DND-41 (cell line): ENCODE measurements around the gene SLX4IP.

Experiments
- ATAC-seq: fragments of 200-7000 bp; cut with Tn5 transposase; 3 replicates; pipeline ENCODE4 v1.9.1; 2021; ENCODE audit warnings: low read depth; ENCODE audit not compliant: insufficient read depth
- DNase-seq: peaks from one replicate; pipeline ENCODE4 v3.0.0-alpha.2; 2020
- H2AFZ ChIP-seq: 2 replicates; pipeline ENCODE4 v1.6.0; 2012; ENCODE audit warnings: low read depth, low read length
- H3K27ac ChIP-seq: 2 replicates; pipeline ENCODE4 v1.5.1; 2012; ENCODE audit warnings: low read length, inconsistent platforms
- H3K27me3 ChIP-seq: fragments of 200-600 bp; sonication (generic); 2 replicates; pipeline ENCODE4 v1.6.0; 2012; ENCODE audit warnings: low read length, mild to moderate bottlenecking, inconsistent platforms; ENCODE audit not compliant: insufficient read depth, poor library complexity
- H3K36me3 ChIP-seq: 2 replicates; pipeline ENCODE4 v1.5.1; 2012; ENCODE audit warnings: low read length, inconsistent platforms; ENCODE audit not compliant: insufficient read depth
- H3K4me1 ChIP-seq: 2 replicates; pipeline ENCODE4 v1.5.1; 2012; ENCODE audit warnings: mild to moderate bottlenecking, low read length; ENCODE audit not compliant: insufficient read depth
- H3K4me2 ChIP-seq: 2 replicates; pipeline ENCODE4 v1.6.0; 2012; ENCODE audit warnings: mild to moderate bottlenecking, moderate library complexity, low read length, inconsistent platforms; ENCODE audit not compliant: insufficient read depth
- H3K4me3 ChIP-seq, 2 experiments: fragments of 200-600 bp in 1 of 2; shearing (Covaris generic) in 1 of 2; 2 replicates each; pipeline ENCODE4 v1.5.1; 2012 to 2016; ENCODE audit warnings: inconsistent platforms in 2 of 2, low read length in 2 of 2, mild to moderate bottlenecking in 2 of 2, low read depth in 1 of 2, moderate library complexity in 1 of 2
- H3K79me2 ChIP-seq: 2 replicates; pipeline ENCODE4 v1.6.0; 2012; ENCODE audit warnings: low read length, inconsistent platforms; ENCODE audit not compliant: insufficient read depth
- H3K9ac ChIP-seq: 2 replicates; pipeline ENCODE4 v1.6.0; 2012; ENCODE audit warnings: low read depth, mild to moderate bottlenecking, inconsistent platforms, low read length, moderate library complexity
- H3K9me3 ChIP-seq: 2 replicates; pipeline ENCODE4 v1.5.1; 2012; ENCODE audit warnings: low read length, moderate library complexity, mild to moderate bottlenecking, inconsistent platforms; ENCODE audit not compliant: insufficient read depth, severe bottlenecking
- H4K20me1 ChIP-seq: 2 replicates; pipeline ENCODE4 v1.6.0; 2012; ENCODE audit warnings: low read length; ENCODE audit not compliant: insufficient read depth
- CTCF ChIP-seq: IDR thresholded peaks from 2 replicates; pipeline ENCODE4 v1.5.1; 2012; ENCODE audit warnings: borderline replicate concordance, low read length, moderate library complexity, mild to moderate bottlenecking; ENCODE audit not compliant: poor library complexity, severe bottlenecking; ENCODE audit errors: extremely low read depth
- EZH2 ChIP-seq: IDR thresholded peaks from 3 replicates; pipeline ENCODE4 v1.6.1; 2012; ENCODE audit warnings: borderline replicate concordance, low read depth, mild to moderate bottlenecking, moderate library complexity, low read length, inconsistent platforms; ENCODE audit not compliant: severe bottlenecking

Gene SLX4IP

GRCh38 chr20:10673842-10674683 is 239.0 kb downstream of the SLX4IP start, which contains the start of gene JAG1:
JAG1 (minus strand) TSS chr20:10673999; CDS start chr20:10673530, 469 bp downstream.
- no peak within 1 kb of the TSS for H2AFZ ChIP-seq
- TF ChIP-seq CTCF (no peak), EZH2 (no peak)
- no peak within 1 kb of the TSS for H3K4me2 ChIP-seq
- no peaks in the 10 kb centered on the region for H4K20me1 ChIP-seq
- H3K9me3 ChIP-seq: no peaks in the 10 kb centered on the region
- H3K9ac ChIP-seq: no peak within 1 kb of the TSS
- H3K4me1 ChIP-seq: no peaks in the 10 kb centered on the region
- no peaks in the 10 kb centered on the region for H3K27me3 ChIP-seq
- ATAC-seq (no peak), DNase-seq (no peak)
- H3K4me3 ChIP-seq: no peak within 1 kb of the TSS
- no peak within 1 kb of the TSS for H3K27ac ChIP-seq
- H3K36me3 ChIP-seq: no peaks in the 10 kb centered on the region
- no peaks in the 10 kb centered on the region for H3K79me2 ChIP-seq

- peak; percentile 24; the same call in 1 of the 3 replicates for ATAC-seq
- H3K4me1 ChIP-seq: no peaks in the 10 kb centered on the region
- no peak overlapping the region for H2AFZ ChIP-seq
- no peak overlapping the region for H3K9ac ChIP-seq
- no peaks in the 10 kb centered on the region for H4K20me1 ChIP-seq
- no peak overlapping the region for H3K27ac ChIP-seq
- no peak for TF ChIP-seq EZH2
- H3K4me3 ChIP-seq: no peak overlapping the region
- no peak overlapping the region for H3K4me2 ChIP-seq
- H3K36me3 ChIP-seq: no peaks in the 10 kb centered on the region
- DNase-seq: no peak
- H3K79me2 ChIP-seq: no peaks in the 10 kb centered on the region
- H3K9me3 ChIP-seq: no peaks in the 10 kb centered on the region
- no peaks in the 10 kb centered on the region for H3K27me3 ChIP-seq
These were observed 239.8 kb downstream of the SLX4IP start for GRCh38 chr20:10674684-10675449.

- H3K4me1 ChIP-seq: no peaks in the 10 kb centered on the region
- H3K27me3 ChIP-seq: no peaks in the 10 kb centered on the region
- H4K20me1 ChIP-seq: no peaks in the 10 kb centered on the region
- no peak overlapping the region for H3K9ac ChIP-seq
- H3K79me2 ChIP-seq: no peaks in the 10 kb centered on the region
- H3K36me3 ChIP-seq: no peaks in the 10 kb centered on the region
- no peaks in the 10 kb centered on the region for H3K9me3 ChIP-seq
- ATAC-seq: no peak
- no peak overlapping the region for H3K27ac ChIP-seq
- H2AFZ ChIP-seq: no peak overlapping the region
- TF ChIP-seq EZH2 (no peak), CTCF (no peak)
- no peak overlapping the region for H3K4me2 ChIP-seq
- H3K4me3 ChIP-seq: no peak overlapping the region
- no peak for DNase-seq
These were observed 240.3 kb downstream of the SLX4IP start for GRCh38 chr20:10675450-10675848.

GRCh38 chr20:10676518-10676917 is 241.4 kb downstream of the SLX4IP start:
- Histone ChIP-seq H3K4me1 (no peaks in the 10 kb centered on the region), H3K4me3 (no peak overlapping the region), H3K36me3 (no peaks in the 10 kb centered on the region), H3K4me2 (no peak overlapping the region), H2AFZ (no peak overlapping the region), H3K9me3 (no peaks in the 10 kb centered on the region), H3K27me3 (no peaks in the 10 kb centered on the region), H4K20me1 (no peaks in the 10 kb centered on the region), H3K9ac (no peak overlapping the region), H3K27ac (no peak overlapping the region), H3K79me2 (no peaks in the 10 kb centered on the region)
- no peak for DNase-seq
- ATAC-seq: no peak
- TF ChIP-seq EZH2 (no peak), CTCF (no peak)
